WERI-Rb-1 (cell line): Measurements from ENCODE around the gene ITPR3.

Experiments
- DNase-seq: peaks from one replicate; pipeline ENCODE4 v3.0.0-alpha.2; 2020
- H3K27ac ChIP-seq: fragments of 250-450 bp; sonication (Bioruptor Pico); 2 replicates; pipeline ENCODE4 v1.5.1; 2020; ENCODE audit warnings: mild to moderate bottlenecking, moderate library complexity
- H3K27me3 ChIP-seq: fragments of 250-450 bp; sonication (Bioruptor Pico); 2 replicates; pipeline ENCODE4 v1.5.1; 2021; ENCODE audit warnings: mild to moderate bottlenecking, low read depth, moderate library complexity; ENCODE audit not compliant: insufficient read depth, severe bottlenecking
- H3K36me3 ChIP-seq: fragments of 250-450 bp; sonication (Bioruptor Pico); 2 replicates; pipeline ENCODE4 v1.5.1; 2020; ENCODE audit warnings: mild to moderate bottlenecking, moderate library complexity
- H3K4me3 ChIP-seq: 2 replicates; pipeline ENCODE4 v1.5.1; 2011; ENCODE audit warnings: low read depth, mild to moderate bottlenecking, control low read depth, low read length
- H3K9me3 ChIP-seq: fragments of 250-450 bp; sonication (Bioruptor Pico); 2 replicates; pipeline ENCODE4 v1.5.1; 2021; ENCODE audit warnings: mild to moderate bottlenecking, moderate library complexity; ENCODE audit not compliant: severe bottlenecking
- TF ChIP-seq, protein P1 (sequence below): IDR thresholded peaks from 2 replicates; pipeline ENCODE4 v1.5.1; 2011; ENCODE audit warnings: low read depth, mild to moderate bottlenecking, control low read depth, inconsistent platforms, low read length

Gene ITPR3

DNA sequence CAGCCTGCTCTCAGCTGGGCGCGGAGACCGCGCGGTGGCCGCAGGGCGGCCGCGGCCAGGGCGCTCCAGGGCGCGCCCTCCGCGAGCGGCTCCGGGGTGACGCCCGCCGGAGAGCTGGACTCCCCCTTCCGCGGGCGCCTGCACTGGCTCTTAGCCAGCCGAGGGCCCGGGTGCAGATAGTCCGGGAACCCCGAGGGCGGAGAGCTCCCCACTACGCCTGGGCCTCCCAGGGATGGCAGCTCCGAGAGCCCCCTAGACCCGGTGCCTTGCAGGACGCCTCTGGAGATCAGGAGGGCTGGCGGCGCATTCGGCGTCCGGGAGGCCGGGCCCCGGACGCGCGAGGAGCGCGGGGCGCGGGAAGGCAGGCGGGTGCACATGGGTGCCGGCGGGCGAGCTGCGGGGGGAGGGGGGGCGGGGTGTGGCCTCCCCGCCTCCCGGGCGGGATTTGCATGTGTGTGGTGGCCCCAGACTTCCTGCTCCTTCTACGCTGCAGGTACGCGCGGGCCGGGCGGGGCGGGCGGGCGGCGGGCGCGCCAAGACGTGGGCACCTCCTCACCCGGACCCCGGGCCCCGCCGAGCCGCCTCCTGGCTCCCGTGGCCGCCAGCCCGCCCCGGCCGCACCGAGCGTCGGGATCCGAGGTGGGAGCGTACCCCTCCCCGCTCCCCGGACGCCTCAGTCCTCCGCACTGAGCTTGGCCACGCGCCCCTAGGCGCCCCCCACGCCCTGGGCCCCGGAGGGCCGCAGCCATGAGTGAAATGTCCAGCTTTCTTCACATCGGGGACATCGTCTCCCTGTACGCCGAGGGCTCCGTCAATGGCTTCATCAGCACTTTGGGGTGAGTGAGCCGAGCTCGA lies at the start of gene ITPR3:
Gene ITPR3, plus strand, starts transcription at position 467 of the 855 bp plus-strand sequence. Its CDS starts 281 bp downstream, at position 748.
- peaks cover 26% of the 10 kb centered on the region for H3K36me3 ChIP-seq
- TF ChIP-seq, protein P1, sequence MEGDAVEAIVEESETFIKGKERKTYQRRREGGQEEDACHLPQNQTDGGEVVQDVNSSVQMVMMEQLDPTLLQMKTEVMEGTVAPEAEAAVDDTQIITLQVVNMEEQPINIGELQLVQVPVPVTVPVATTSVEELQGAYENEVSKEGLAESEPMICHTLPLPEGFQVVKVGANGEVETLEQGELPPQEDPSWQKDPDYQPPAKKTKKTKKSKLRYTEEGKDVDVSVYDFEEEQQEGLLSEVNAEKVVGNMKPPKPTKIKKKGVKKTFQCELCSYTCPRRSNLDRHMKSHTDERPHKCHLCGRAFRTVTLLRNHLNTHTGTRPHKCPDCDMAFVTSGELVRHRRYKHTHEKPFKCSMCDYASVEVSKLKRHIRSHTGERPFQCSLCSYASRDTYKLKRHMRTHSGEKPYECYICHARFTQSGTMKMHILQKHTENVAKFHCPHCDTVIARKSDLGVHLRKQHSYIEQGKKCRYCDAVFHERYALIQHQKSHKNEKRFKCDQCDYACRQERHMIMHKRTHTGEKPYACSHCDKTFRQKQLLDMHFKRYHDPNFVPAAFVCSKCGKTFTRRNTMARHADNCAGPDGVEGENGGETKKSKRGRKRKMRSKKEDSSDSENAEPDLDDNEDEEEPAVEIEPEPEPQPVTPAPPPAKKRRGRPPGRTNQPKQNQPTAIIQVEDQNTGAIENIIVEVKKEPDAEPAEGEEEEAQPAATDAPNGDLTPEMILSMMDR = no peak
- no peaks in the 10 kb centered on the region for H3K9me3 ChIP-seq
- H3K27ac ChIP-seq = peak within 1 kb of the TSS; percentile 79
- peak within 1 kb of the TSS; percentile 85 for H3K4me3 ChIP-seq
- DNase-seq = peak; percentile 82
- no peaks in the 10 kb centered on the region for H3K27me3 ChIP-seq

DNA sequence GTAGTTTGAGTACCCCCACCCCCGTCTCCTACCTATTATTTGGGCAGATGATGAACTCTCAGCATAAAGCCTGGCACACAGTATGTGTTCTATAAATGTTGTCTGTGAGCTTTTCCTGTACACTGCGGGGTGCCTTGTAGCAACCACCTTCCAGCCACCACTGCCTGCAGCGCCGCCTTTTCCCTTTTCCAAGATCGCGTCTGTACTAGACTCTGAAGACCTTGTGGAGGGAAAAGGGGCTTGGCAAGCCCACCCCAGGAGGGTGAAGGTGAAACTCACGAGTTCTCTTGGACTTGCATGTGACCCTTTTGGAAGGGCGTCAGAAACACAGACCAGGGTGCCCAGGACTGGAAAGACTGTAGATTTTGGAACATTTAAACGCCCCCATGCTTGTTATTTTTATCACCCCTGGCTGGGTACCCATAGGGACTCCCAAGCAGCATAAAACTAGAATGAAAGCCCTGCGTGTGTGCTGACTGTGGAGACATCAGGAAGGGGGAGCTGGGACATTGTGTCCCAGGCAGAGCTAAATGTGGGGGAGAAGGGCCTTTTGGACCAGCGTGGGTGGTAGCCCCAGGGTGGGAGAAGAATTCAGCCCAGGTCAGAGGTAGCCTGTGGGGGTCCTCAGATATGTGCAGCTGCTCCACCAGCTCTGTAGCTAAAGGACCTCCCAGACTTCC lies 49.3 kb upstream of the ITPR3 start:
- H3K4me3 ChIP-seq = peak overlapping the region; percentile 91
- TF ChIP-seq, protein P1 = no peak
- H3K9me3 ChIP-seq = no peaks in the 10 kb centered on the region
- no peaks in the 10 kb centered on the region for H3K27me3 ChIP-seq
- peaks cover 35% of the 10 kb centered on the region for H3K36me3 ChIP-seq
- DNase-seq = no peak
- peak overlapping the region; percentile 70 for H3K27ac ChIP-seq

DNA sequence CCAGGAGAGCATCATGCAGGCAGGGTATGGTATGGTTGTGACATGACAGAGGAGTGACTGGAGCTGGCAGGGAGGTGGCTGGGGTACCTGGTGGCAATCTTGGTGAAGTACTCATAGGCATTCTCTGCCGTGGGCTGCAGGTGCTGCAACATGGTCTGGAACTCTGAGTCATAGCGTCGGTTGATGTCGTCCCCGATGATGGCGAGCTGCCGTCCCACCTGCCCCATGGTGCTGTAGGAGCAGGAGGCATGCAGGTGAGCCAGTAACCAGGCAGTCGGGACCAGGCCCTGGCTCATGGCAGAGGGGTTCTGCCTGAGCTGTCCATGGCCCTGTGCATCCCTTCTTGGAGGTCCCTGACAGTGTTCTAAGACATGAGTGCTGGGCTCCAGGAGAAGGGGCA lies 45.9 kb upstream of the ITPR3 start:
- Histone ChIP-seq H3K4me3 (no peak overlapping the region), H3K27ac (no peak overlapping the region), H3K9me3 (no peaks in the 10 kb centered on the region), H3K36me3 (peaks cover 51% of the 10 kb centered on the region), H3K27me3 (no peaks in the 10 kb centered on the region)
- TF ChIP-seq, protein P1 = no peak
- DNase-seq = no peak

DNA sequence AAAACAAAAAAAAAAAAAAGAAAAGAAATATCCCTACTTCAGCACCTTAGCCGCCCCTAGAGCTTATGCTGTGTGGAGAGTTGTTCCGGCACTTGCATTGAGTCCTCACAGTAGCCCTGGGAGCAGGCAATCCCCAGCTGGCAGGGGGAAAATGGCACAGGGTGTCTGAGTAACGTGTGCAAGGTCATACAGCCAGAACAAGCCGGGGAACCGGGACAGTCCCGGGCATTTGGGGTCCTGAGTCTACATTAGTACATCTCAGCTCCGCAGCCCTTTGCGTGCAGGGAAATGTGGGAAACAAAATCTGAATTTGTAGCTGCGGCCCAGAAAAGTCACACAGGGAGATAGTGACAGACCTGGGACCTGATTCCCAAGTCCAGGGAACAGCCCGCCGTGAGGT lies 44.5 kb upstream of the ITPR3 start:
- Histone ChIP-seq H3K27me3 (no peaks in the 10 kb centered on the region), H3K4me3 (no peak overlapping the region), H3K9me3 (no peaks in the 10 kb centered on the region), H3K27ac (no peak overlapping the region), H3K36me3 (peaks cover 51% of the 10 kb centered on the region)
- TF ChIP-seq, protein P1 = no peak
- no peak for DNase-seq

DNA sequence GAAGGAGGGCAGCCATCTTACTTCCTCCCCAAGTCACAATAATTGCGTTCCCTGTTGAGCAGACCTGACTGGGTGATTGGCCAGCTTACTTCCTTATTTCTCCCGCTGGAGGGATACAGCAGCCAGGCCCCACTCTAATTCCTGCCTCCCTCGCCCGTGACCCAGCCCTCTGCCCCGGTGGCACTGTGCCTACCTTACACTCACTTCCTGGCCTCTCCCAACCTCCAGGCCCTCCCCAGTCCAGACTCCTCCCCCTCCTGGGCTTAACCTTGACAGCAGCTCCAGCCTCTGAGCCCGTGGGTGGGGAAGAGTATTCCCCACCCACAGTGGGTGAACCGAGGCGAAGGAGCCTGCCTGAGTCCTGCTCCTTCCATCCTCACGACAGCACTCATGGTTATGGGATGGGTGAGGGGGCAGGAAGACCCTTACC lies 44.0 kb upstream of the ITPR3 start:
- Histone ChIP-seq H3K4me3 (no peak overlapping the region), H3K9me3 (no peaks in the 10 kb centered on the region), H3K36me3 (peaks cover 47% of the 10 kb centered on the region), H3K27ac (no peak overlapping the region), H3K27me3 (no peaks in the 10 kb centered on the region)
- DNase-seq = no peak
- TF ChIP-seq, protein P1 = no peak
